BJ (cell line): ENCODE measurements around the gene DCAF4L1. TPM values are rescaled to one million over a fixed set of nuclear protein-coding genes. Genes with fewer than 3 reads are reported as not detected.

Experiments used
- CTCF ChIA-PET: fragments of 350-600 bp; formaldehyde crosslinking; extraction: SDS; loops from one replicate; lab custom pipeline; 2021; ENCODE audit warnings: antibody characterized with exemption, inconsistent platforms; lab: Yijun Ruan, JAX
- POLR2A ChIA-PET: fragments of 300-600 bp; sonication (Branson Sonifier 250); formaldehyde crosslinking; extraction: SDS; loops from one replicate; lab custom pipeline; 2021; ENCODE audit warnings: antibody characterized with exemption; lab: Charles Lee
- DNase-seq: peaks from one replicate; pipeline ENCODE4 v3.0.0-alpha.2; 2011; ENCODE audit warnings: low read depth
- H3K27me3 ChIP-seq: 2 replicates; pipeline ENCODE4 v1.6.0; 2011; ENCODE audit warnings: low read length; ENCODE audit not compliant: control insufficient read depth, insufficient read depth
- H3K36me3 ChIP-seq: 2 replicates; pipeline ENCODE4 v1.5.1; 2011; ENCODE audit warnings: low read length; ENCODE audit not compliant: control insufficient read depth, insufficient read depth
- H3K4me3 ChIP-seq: 2 replicates; pipeline ENCODE4 v1.5.1; 2011; ENCODE audit warnings: low read depth, mild to moderate bottlenecking, control low read depth, low read length
- CTCF ChIP-seq: IDR thresholded peaks from 2 replicates; pipeline ENCODE4 v1.5.1; 2011; ENCODE audit warnings: low read depth, mild to moderate bottlenecking, control low read depth, inconsistent platforms, low read length, moderate library complexity; ENCODE audit not compliant: insufficient read depth
- polyA plus RNA-seq: library from polyadenylated mRNA; depleted of rRNA; stranded (reverse); fragments of >200 nt; gene quantifications from 2 replicates; pipeline ENCODE4 v1.2.3, GENCODE V29; 2011; rRNA removed

Gene DCAF4L1
- polyA plus RNA-seq, 1 experiment = 0.04 TPM

GRCh38 chr4:42015438-42015837, 33.9 kb downstream of the DCAF4L1 start:
- ChIA-PET CTCF (interaction anchor here (0.7 kb wide), 1 partner anchor 618 kb away, joined by 3 read pairs; no protein-coding TSS in a partner anchor), POLR2A (no interaction called here)
- DNase-seq = no peak
- TF ChIP-seq CTCF = no peak
- Histone ChIP-seq H3K4me3 (no peak overlapping the region), H3K36me3 (no peaks in the 10 kb centered on the region), H3K27me3 (no peaks in the 10 kb centered on the region)

GRCh38 chr4:42018451-42018850, 36.9 kb downstream of the DCAF4L1 start:
- Histone ChIP-seq H3K36me3 (no peaks in the 10 kb centered on the region), H3K4me3 (no peak overlapping the region), H3K27me3 (no peaks in the 10 kb centered on the region)
- no peak for TF ChIP-seq CTCF
- POLR2A ChIA-PET = no interaction called here
- CTCF ChIA-PET = interaction anchor here (0.6 to 1.4 kb wide), 2 partner anchors 9 to 1502 kb away, joined by 3 read pairs; no protein-coding TSS in a partner anchor
- no peak for DNase-seq

Other genes starting within 250 kb of the DCAF4L1 start
- not detected in 2 replicates for gene PHOX2B, start 233.0 kb upstream of the DCAF4L1 start, polyA plus RNA-seq
- gene TMEM33, start 46.3 kb upstream of the DCAF4L1 start, polyA plus RNA-seq = 39.3 and 61.4 TPM in 2 replicates
- gene SLC30A9, start 8.8 kb downstream of the DCAF4L1 start, polyA plus RNA-seq = 37.9 and 58.1 TPM in 2 replicates
- not detected in 2 replicates for gene BEND4, start 170.9 kb downstream of the DCAF4L1 start, polyA plus RNA-seq